ENCODE measurements around the gene CPT1A.

DNA sequence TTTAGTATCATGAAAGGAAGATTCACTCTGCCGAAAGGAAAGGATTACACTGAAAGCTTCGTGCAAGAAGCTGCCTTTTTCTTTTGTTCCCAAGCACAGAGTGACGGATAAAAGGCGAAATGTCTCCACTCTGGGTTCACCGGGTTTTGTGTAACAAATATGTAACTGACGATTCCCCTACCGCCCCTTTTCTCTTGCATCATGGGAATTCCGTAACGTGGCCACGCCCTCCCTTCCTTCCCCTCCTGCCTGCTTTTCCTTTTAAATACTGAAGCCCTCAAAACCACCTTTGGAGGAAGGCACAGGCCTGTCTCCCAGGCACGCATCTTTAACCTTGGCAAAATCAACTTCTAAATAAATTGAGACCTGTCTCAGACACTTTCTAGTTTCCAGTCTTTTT, 74.0 kb downstream of the CPT1A start:
- TF ChIP-seq, protein P1, sequence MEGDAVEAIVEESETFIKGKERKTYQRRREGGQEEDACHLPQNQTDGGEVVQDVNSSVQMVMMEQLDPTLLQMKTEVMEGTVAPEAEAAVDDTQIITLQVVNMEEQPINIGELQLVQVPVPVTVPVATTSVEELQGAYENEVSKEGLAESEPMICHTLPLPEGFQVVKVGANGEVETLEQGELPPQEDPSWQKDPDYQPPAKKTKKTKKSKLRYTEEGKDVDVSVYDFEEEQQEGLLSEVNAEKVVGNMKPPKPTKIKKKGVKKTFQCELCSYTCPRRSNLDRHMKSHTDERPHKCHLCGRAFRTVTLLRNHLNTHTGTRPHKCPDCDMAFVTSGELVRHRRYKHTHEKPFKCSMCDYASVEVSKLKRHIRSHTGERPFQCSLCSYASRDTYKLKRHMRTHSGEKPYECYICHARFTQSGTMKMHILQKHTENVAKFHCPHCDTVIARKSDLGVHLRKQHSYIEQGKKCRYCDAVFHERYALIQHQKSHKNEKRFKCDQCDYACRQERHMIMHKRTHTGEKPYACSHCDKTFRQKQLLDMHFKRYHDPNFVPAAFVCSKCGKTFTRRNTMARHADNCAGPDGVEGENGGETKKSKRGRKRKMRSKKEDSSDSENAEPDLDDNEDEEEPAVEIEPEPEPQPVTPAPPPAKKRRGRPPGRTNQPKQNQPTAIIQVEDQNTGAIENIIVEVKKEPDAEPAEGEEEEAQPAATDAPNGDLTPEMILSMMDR (IDR thresholded peaks at IDR 0.05; ENCODE audit: insufficient read depth, low read length, poor library complexity, severe bottlenecking) = no peak
- TF ChIP-seq EZH2phosphoT487 (conservative IDR thresholded peaks at IDR 0.05; ENCODE audit: low read length) = no peak
